ENCODE measurements around the gene AGA.

AGA gene

GRCh38 chr4:177482367-177482766 is 40.1 kb upstream of the AGA start:
- H3K27me3 ChIP-seq: no peaks in the 10 kb centered on the region
- H3K4me3 ChIP-seq: no peak overlapping the region
- H3K9ac ChIP-seq: no peak overlapping the region
- no peaks in the 10 kb centered on the region for H4K20me1 ChIP-seq
- no peaks in the 10 kb centered on the region for H3K9me3 ChIP-seq (replicated peaks in 1 of 11)
- TF ChIP-seq Cebpa-rat (IDR thresholded peaks at IDR 0.05): no peak
- peaks cover 0 to 9% (median 0%) of the 10 kb centered on the region in 10 experiments; a peak in 5 of 20 replicates for H3K4me1 ChIP-seq
- H3K27ac ChIP-seq: no peak overlapping the region
- H3K4me2 ChIP-seq: no peak overlapping the region
- no peaks in the 10 kb centered on the region for H3K36me3 ChIP-seq

- Histone ChIP-seq H3K9ac (no peak overlapping the region), H3K27me3 (no peaks in the 10 kb centered on the region), H3K4me2 (no peak overlapping the region), H3K27ac (no peak overlapping the region), H3K4me3 (no peak overlapping the region), H3K4me1 (peaks cover 0 to 9% (median 0%) of the 10 kb centered on the region in 10 experiments; a peak in 5 of 20 replicates), H3K9me3 (replicated peaks in 1 of 11) (no peaks in the 10 kb centered on the region), H3K36me3 (no peaks in the 10 kb centered on the region), H4K20me1 (no peaks in the 10 kb centered on the region)
- no peak for TF ChIP-seq Cebpa-rat (IDR thresholded peaks at IDR 0.05)
These were observed 38.6 kb upstream of the AGA start for GRCh38 chr4:177480795-177481194.

DNA sequence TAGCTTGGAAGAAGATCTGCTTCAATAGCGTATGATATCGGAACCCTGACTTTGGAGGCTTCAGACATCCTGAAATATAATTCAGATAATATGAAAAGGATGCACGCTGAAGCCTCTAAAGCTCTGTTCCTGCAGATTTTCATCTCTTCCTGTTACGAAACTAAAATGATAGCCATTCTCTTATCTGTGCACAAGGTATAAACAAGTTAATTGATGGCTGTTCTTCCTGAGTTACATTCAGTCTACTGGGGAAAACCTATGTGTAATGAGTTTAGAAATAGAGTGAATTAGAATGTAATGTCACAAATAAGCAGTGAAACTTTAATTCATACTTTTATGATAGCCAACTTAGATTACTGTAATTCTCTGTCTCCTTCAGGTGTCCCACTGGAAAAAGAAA is 36.8 kb upstream of the AGA start:
- Histone ChIP-seq H4K20me1 (no peaks in the 10 kb centered on the region), H3K4me3 (no peak overlapping the region), H3K9ac (no peak overlapping the region), H3K9me3 (replicated peaks in 1 of 11) (no peaks in the 10 kb centered on the region), H3K4me2 (no peak overlapping the region), H3K36me3 (no peaks in the 10 kb centered on the region), H3K27me3 (no peaks in the 10 kb centered on the region), H3K4me1 (peaks cover 0 to 9% (median 0%) of the 10 kb centered on the region in 10 experiments; a peak in 5 of 20 replicates), H3K27ac (no peak overlapping the region)
- no peak for TF ChIP-seq Cebpa-rat (IDR thresholded peaks at IDR 0.05)

DNA sequence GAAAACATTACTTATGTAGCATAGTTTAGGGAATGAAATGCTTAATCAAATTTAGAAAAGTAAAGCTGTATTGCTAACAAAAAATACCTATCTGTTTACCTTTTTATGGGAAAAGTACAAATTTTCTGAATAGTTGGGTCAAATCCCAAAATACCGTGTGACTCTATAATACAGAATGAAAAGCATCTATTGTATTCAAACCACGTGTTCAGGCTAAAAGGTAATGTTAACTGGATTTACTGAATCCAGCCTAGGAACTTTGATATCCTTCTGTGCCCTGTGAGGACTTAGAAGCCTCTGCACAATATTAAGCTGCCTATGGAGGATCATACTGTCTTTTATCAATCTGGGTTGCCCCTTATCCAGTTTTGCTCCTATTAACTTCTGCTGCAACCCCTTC is 36.3 kb upstream of the AGA start:
- Histone ChIP-seq H3K4me2 (no peak overlapping the region), H3K9me3 (replicated peaks in 1 of 11) (no peaks in the 10 kb centered on the region), H4K20me1 (no peaks in the 10 kb centered on the region), H3K27ac (no peak overlapping the region), H3K4me1 (peaks cover 0 to 5% (median 0%) of the 10 kb centered on the region in 10 experiments; a peak in 5 of 20 replicates), H3K9ac (no peak overlapping the region), H3K27me3 (no peaks in the 10 kb centered on the region), H3K36me3 (no peaks in the 10 kb centered on the region), H3K4me3 (no peak overlapping the region)
- TF ChIP-seq Cebpa-rat (IDR thresholded peaks at IDR 0.05): no peak

- TF ChIP-seq Cebpa-rat (IDR thresholded peaks at IDR 0.05): no peak
- Histone ChIP-seq H3K27ac (no peak overlapping the region), H3K9ac (no peak overlapping the region), H3K4me3 (no peak overlapping the region), H3K36me3 (no peaks in the 10 kb centered on the region), H3K4me1 (no peaks in the 10 kb centered on the region), H4K20me1 (no peaks in the 10 kb centered on the region), H3K9me3 (replicated peaks in 1 of 11) (peaks cover 0 to 9% (median 6%) of the 10 kb centered on the region in 11 experiments; a peak in 7 of 22 replicates), H3K4me2 (no peak overlapping the region), H3K27me3 (no peaks in the 10 kb centered on the region)
These were observed 31.8 kb upstream of the AGA start for GRCh38 chr4:177473991-177474390.

DNA sequence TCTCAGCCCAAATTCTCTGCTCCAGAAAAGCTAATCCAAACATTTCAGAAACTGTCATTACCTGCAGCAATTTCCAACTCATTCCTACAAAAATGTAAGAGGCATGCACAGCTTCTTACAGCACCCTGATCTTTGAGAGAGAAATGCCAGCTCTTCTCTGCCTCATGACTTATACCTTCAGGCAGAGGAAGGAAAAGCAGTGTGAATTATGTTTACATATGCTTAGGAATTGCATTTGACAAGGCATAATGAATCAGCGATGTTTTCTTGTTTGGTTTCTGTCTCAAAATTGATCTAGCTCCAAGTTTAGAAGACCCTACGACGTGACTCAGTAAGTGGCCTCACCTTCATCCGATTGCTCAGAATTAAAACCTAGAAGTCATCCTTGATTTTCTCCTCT is 21.8 kb upstream of the AGA start:
- H3K9ac ChIP-seq: no peak overlapping the region

GRCh38 chr4:177461606-177462005 is 19.4 kb upstream of the AGA start:
- H3K36me3 ChIP-seq: no peaks in the 10 kb centered on the region
- no peak overlapping the region for H3K9ac ChIP-seq
- no peak overlapping the region for H3K27ac ChIP-seq
- no peaks in the 10 kb centered on the region for H3K27me3 ChIP-seq
- H3K4me1 ChIP-seq: no peaks in the 10 kb centered on the region
- TF ChIP-seq Cebpa-rat (IDR thresholded peaks at IDR 0.05): no peak
- no peak overlapping the region for H3K4me3 ChIP-seq
- H3K4me2 ChIP-seq: no peak overlapping the region
- H3K9me3 ChIP-seq (replicated peaks in 1 of 11): no peaks in the 10 kb centered on the region
- H4K20me1 ChIP-seq: no peaks in the 10 kb centered on the region

More for the DNA sequence above, 21.8 kb upstream of the AGA start:
- Histone ChIP-seq H3K36me3 (no peaks in the 10 kb centered on the region), H3K4me2 (no peak overlapping the region), H3K9me3 (replicated peaks in 1 of 11) (no peaks in the 10 kb centered on the region), H3K27ac (no peak overlapping the region), H3K4me1 (no peaks in the 10 kb centered on the region), H3K27me3 (no peaks in the 10 kb centered on the region), H3K4me3 (no peak overlapping the region), H4K20me1 (no peaks in the 10 kb centered on the region)
- TF ChIP-seq Cebpa-rat (IDR thresholded peaks at IDR 0.05): no peak

- TF ChIP-seq Cebpa-rat (IDR thresholded peaks at IDR 0.05): no peak
- H3K36me3 ChIP-seq: no peaks in the 10 kb centered on the region
- no peaks in the 10 kb centered on the region for H4K20me1 ChIP-seq
- H3K27ac ChIP-seq: no peak overlapping the region
- no peaks in the 10 kb centered on the region for H3K4me1 ChIP-seq
- no peak overlapping the region for H3K4me3 ChIP-seq
- no peaks in the 10 kb centered on the region for H3K27me3 ChIP-seq
- no peak overlapping the region for H3K9ac ChIP-seq
- no peaks in the 10 kb centered on the region for H3K9me3 ChIP-seq (replicated peaks in 1 of 11)
- H3K4me2 ChIP-seq: no peak overlapping the region
These were observed 18.2 kb upstream of the AGA start for GRCh38 chr4:177460460-177460859.

DNA sequence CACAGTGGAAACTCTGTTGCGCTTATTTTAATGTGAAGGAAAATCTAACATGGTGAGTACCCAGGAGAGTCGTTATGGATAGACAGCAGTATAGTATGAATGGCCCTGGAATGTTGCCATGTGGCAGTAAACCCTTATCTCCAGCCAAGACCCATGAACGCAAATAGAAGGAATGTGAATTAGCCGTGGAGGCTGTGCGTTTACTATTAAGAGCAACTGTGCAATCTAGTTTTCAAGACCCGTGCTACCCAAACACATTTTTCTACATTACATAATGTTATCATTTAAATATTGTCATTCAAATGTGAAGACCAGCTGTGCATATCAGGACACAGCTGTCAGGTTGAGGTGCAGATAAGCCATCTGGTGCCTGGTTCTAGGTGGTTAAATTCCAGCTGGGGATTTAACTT is 13.3 kb upstream of the AGA start:
- no peak overlapping the region for H3K4me2 ChIP-seq
- no peaks in the 10 kb centered on the region for H3K9me3 ChIP-seq (replicated peaks in 1 of 11)
- no peaks in the 10 kb centered on the region for H4K20me1 ChIP-seq
- no peaks in the 10 kb centered on the region for H3K27me3 ChIP-seq
- H3K36me3 ChIP-seq: no peaks in the 10 kb centered on the region
- no peaks in the 10 kb centered on the region for H3K4me1 ChIP-seq
- H3K4me3 ChIP-seq: no peak overlapping the region
- no peak overlapping the region for H3K27ac ChIP-seq
- H3K9ac ChIP-seq: no peak overlapping the region
- TF ChIP-seq Cebpa-rat (IDR thresholded peaks at IDR 0.05): no peak

- H3K9ac ChIP-seq: no peak overlapping the region
- TF ChIP-seq Cebpa-rat (IDR thresholded peaks at IDR 0.05): no peak
- no peaks in the 10 kb centered on the region for H3K4me1 ChIP-seq
- H3K36me3 ChIP-seq: no peaks in the 10 kb centered on the region
- no peak overlapping the region for H3K4me2 ChIP-seq
- H4K20me1 ChIP-seq: no peaks in the 10 kb centered on the region
- no peaks in the 10 kb centered on the region for H3K9me3 ChIP-seq (replicated peaks in 1 of 11)
- H3K4me3 ChIP-seq: no peak overlapping the region
- H3K27me3 ChIP-seq: no peaks in the 10 kb centered on the region
- H3K27ac ChIP-seq: no peak overlapping the region
These were observed 10.9 kb upstream of the AGA start for GRCh38 chr4:177453116-177453515.
